B cell (primary cell): Measurements from ENCODE around the gene NYAP1. TPM values are rescaled to one million over a fixed set of nuclear protein-coding genes. Genes with fewer than 3 reads are reported as not detected.

ENCODE experiments used
- ATAC-seq: fragments of 200-7000 bp; cut with Tn5 transposase; one replicate; pipeline ENCODE4 v1.10.0; 2021; ENCODE audit warnings: low read depth, mild to moderate bottlenecking, moderate number of reproducible peaks, moderate library complexity
- CTCF ChIA-PET: fragments of 350-600 bp; sonication (Branson Sonifier 250); formaldehyde crosslinking; loops from one replicate; lab custom pipeline; 2021; ENCODE audit warnings: antibody characterized with exemption, inconsistent platforms; lab: Charles Lee
- POLR2A ChIA-PET: fragments of 350-600 bp; sonication (Branson Sonifier 250); formaldehyde crosslinking; loops from one replicate; lab custom pipeline; 2021; ENCODE audit warnings: antibody characterized with exemption; lab: Charles Lee
- DNase-seq: peaks from one replicate; pipeline ENCODE4 v3.0.0; 2013
- H2AFZ ChIP-seq: 2 replicates; pipeline ENCODE4 v1.6.1; 2012; ENCODE audit warnings: mild to moderate bottlenecking, low read depth, low read length; ENCODE audit not compliant: insufficient read depth, poor library complexity, severe bottlenecking
- H3K27ac ChIP-seq, 2 donors: 1 replicate in 1 of 2; 2 replicates in 1 of 2; pipeline ENCODE4 v1.5.1; 2012 to 2013; ENCODE audit warnings: low read length in 2 of 2, mild to moderate bottlenecking in 2 of 2, moderate library complexity in 1 of 2
- H3K27me3 ChIP-seq, 4 experiments: fragments of 200-600 bp in 1 of 4; sonication (generic) in 1 of 4; replicated peaks in 1 of 4; 1 replicate in 2 of 4; 2 replicates in 2 of 4; pipeline versions ENCODE4 v1.6.1 to v1.7.0; 2013 to 2016; ENCODE audit warnings: low read length in 3 of 4, mild to moderate bottlenecking in 2 of 4, mixed read lengths in 1 of 4, moderate library complexity in 1 of 4; ENCODE audit not compliant: insufficient read depth in 4 of 4, control insufficient read depth in 3 of 4; ENCODE audit errors: control extremely low read depth in 1 of 4
- H3K36me3 ChIP-seq, 2 experiments: replicated peaks in 1 of 2; 1 replicate in 1 of 2; 2 replicates in 1 of 2; pipeline versions ENCODE4 v1.6.1 to v1.7.1; 2013; ENCODE audit warnings: low read length in 1 of 2; ENCODE audit not compliant: insufficient read depth in 2 of 2, control insufficient read depth in 1 of 2; ENCODE audit errors: control extremely low read depth in 1 of 2, extremely low read depth in 1 of 2
- H3K4me1 ChIP-seq, 2 donors: fragments of 200-600 bp in 1 of 2; sonication (generic) in 1 of 2; 1 replicate in 1 of 2; 2 replicates in 1 of 2; pipeline versions ENCODE4 v1.5.1 to v1.6.1; 2013 to 2017; ENCODE audit warnings: low read length in 2 of 2; ENCODE audit not compliant: control insufficient read depth in 2 of 2, insufficient read depth in 2 of 2
- H3K4me2 ChIP-seq: replicated peaks from 2 replicates; pipeline ENCODE3; 2012; ENCODE audit warnings: mild to moderate bottlenecking, low read depth, low read length; ENCODE audit not compliant: poor library complexity, severe bottlenecking
- H3K4me3 ChIP-seq, 5 experiments: fragments of 200-600 bp in 1 of 5; sonication (generic) in 1 of 5; 1 replicate in 3 of 5; 2 replicates in 2 of 5; pipeline versions ENCODE4 v1.5.1 to v1.7.0; 2011 to 2016; ENCODE audit warnings: low read length in 4 of 5, mild to moderate bottlenecking in 4 of 5, low read depth in 2 of 5, control low read depth in 1 of 5, moderate library complexity in 1 of 5; ENCODE audit not compliant: insufficient read depth in 1 of 5; ENCODE audit errors: control extremely low read depth in 1 of 5, extremely low read depth in 1 of 5
- H3K79me2 ChIP-seq: fragments of 200-600 bp; sonication (generic); one replicate; pipeline ENCODE4 v1.6.0; 2016; ENCODE audit warnings: low read length; ENCODE audit not compliant: control insufficient read depth, insufficient read depth
- H3K9ac ChIP-seq: fragments of 200-600 bp; sonication (generic); 2 replicates; pipeline ENCODE4 v1.6.1; 2017; ENCODE audit warnings: mild to moderate bottlenecking, low read length, moderate library complexity
- H3K9me3 ChIP-seq, 3 donors: one replicate each; pipeline versions ENCODE4 v1.6.1 to v1.7.1; 2013; ENCODE audit warnings: low read length in 2 of 3; ENCODE audit not compliant: control insufficient read depth in 2 of 3, insufficient read depth in 1 of 3; ENCODE audit errors: control extremely low read depth in 1 of 3
- H4K20me1 ChIP-seq: 2 replicates; pipeline ENCODE4 v1.6.0; 2012; ENCODE audit warnings: mild to moderate bottlenecking, low read length; ENCODE audit not compliant: insufficient read depth, control insufficient read depth, poor library complexity, severe bottlenecking
- H3K27ac Mint-ChIP-seq: one replicate; pipeline ENCODE4 v1.8.0; 2021; ENCODE audit warnings: mixed read lengths
- H3K27me3 Mint-ChIP-seq: one replicate; pipeline ENCODE4 v1.8.0; 2021; ENCODE audit warnings: mixed read lengths
- H3K4me1 Mint-ChIP-seq: one replicate; pipeline ENCODE4 v1.8.0; 2021; ENCODE audit warnings: mixed read lengths
- H3K4me3 Mint-ChIP-seq: one replicate; pipeline ENCODE4 v1.8.0; 2021; ENCODE audit warnings: mixed read lengths
- H3K9me3 Mint-ChIP-seq: one replicate; pipeline ENCODE4 v1.8.0; 2022; ENCODE audit warnings: mixed read lengths; ENCODE audit not compliant: insufficient read depth
- EZH2 ChIP-seq: IDR thresholded peaks from 2 replicates; pipeline ENCODE4 v1.6.1; 2012; ENCODE audit warnings: borderline replicate concordance, low read depth, mild to moderate bottlenecking, moderate library complexity, low read length; ENCODE audit not compliant: insufficient read depth, poor library complexity, severe bottlenecking
- WGBS: methylation state at CpG from one replicate; pipeline ENCODE4 v1.1.5; 2013; ENCODE audit warnings: missing lambda C conversion rate; ENCODE audit not compliant: insufficient coverage; 5-methylcytosine and 5-hydroxymethylcytosine counted together
- intact Hi-C: fragments of 100-400 bp; cut with micrococcal nuclease; formaldehyde crosslinking; loops from one replicate; pipeline ENCODE4 v1.10.0; 2022
- polyA plus RNA-seq: library from polyadenylated mRNA; depleted of rRNA; stranded (reverse); fragments of >200 nt; gene quantifications from 2 replicates; pipeline ENCODE4 v1.2.3, GENCODE V29; 2012
- total RNA-seq, 2 donors: library from RNA; stranded (reverse); fragments of 120-200 nt in 1 of 2; gene quantifications; 1 replicate in 1 of 2; 2 replicates in 1 of 2; pipeline versions ENCODE4 v1.2.3 to v1.2.4, GENCODE V29; 2013 to 2022
- TF ChIP-seq, protein P1 (sequence below): fragments of 200-600 bp; IDR thresholded peaks from one replicate; pipeline ENCODE4 v1.8.0; 2022; ENCODE audit warnings: antibody characterized with exemption, mild to moderate bottlenecking

The NYAP1 gene
- total and polyA plus RNA-seq, 2 donors (not counting 1 experiment from before 2014, with no cell fraction given): 0.06 TPM; not detected in 1

DNA sequence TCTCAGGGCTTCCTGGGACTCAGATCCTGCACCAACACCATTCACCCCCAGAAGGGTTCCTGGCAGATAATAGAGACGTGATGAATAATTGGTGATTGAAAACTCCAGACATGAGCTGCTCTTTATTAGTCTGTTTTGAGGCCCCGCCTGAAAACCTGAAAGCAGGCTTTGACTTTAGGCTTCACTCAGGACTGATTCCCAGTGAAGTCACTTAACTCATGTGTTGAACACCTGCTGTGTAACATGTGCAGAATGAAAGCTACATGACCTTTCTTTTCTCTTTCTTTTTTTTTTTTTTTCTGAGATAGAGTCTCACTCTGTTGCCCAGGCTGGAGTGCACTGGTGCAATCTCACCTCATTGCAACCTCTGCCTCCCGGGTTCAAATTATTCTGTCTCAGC lies 28.5 kb upstream of the NYAP1 start:
- no peaks in the 10 kb centered on the region for H3K9me3 Mint-ChIP-seq
- intact Hi-C loops: no loop called here
- POLR2A ChIA-PET: interaction anchor here (0.5 kb wide), 1 partner anchor 262 kb away, joined by 3 read pairs; no protein-coding TSS in a partner anchor

DNA sequence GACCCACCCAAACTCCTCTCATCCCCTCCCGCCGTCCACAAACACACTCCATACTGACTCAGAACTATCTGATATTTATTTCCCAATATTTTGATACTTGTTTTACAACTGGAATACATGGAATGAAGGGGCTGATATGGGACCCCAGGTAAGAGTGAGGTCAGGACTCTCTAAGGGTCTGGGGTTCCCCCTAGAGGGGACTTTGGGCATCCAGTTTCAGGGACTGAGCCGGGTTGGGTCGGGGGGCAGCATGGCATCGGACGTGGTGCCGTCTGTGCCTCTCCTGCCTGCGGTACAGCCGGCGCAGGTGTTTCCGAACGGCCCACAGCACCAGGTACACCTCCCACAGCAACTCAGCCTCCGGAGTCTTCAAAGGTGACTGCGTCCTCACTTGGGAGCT lies 27.2 kb upstream of the NYAP1 start:
- no peak overlapping the region for H3K4me2 ChIP-seq
- no peaks in the 10 kb centered on the region for H4K20me1 ChIP-seq
- H2AFZ ChIP-seq: no peak overlapping the region
- intact Hi-C loops: no loop called here
- H3K36me3 ChIP-seq: peaks cover 1 to 7% of the 10 kb centered on the region in 2 experiments
- DNase-seq (no peak), ATAC-seq (no peak)
- Mint-ChIP-seq H3K4me1 (peaks cover 3% of the 10 kb centered on the region), H3K4me3 (no peak overlapping the region), H3K27ac (no peak overlapping the region), H3K27me3 (no peaks in the 10 kb centered on the region), H3K9me3 (no peaks in the 10 kb centered on the region)
- H3K27ac ChIP-seq: no peak overlapping the region
- no peaks in the 10 kb centered on the region for H3K9me3 ChIP-seq
- no peaks in the 10 kb centered on the region for H3K27me3 ChIP-seq
- TF ChIP-seq, protein P1, sequence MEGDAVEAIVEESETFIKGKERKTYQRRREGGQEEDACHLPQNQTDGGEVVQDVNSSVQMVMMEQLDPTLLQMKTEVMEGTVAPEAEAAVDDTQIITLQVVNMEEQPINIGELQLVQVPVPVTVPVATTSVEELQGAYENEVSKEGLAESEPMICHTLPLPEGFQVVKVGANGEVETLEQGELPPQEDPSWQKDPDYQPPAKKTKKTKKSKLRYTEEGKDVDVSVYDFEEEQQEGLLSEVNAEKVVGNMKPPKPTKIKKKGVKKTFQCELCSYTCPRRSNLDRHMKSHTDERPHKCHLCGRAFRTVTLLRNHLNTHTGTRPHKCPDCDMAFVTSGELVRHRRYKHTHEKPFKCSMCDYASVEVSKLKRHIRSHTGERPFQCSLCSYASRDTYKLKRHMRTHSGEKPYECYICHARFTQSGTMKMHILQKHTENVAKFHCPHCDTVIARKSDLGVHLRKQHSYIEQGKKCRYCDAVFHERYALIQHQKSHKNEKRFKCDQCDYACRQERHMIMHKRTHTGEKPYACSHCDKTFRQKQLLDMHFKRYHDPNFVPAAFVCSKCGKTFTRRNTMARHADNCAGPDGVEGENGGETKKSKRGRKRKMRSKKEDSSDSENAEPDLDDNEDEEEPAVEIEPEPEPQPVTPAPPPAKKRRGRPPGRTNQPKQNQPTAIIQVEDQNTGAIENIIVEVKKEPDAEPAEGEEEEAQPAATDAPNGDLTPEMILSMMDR: no peak
- no peak for TF ChIP-seq EZH2
- 97% methylated on average over 10 of the region's 14 CpGs for WGBS
- POLR2A ChIA-PET: no interaction called here
- H3K79me2 ChIP-seq: no peaks in the 10 kb centered on the region
- H3K4me3 ChIP-seq: no peak overlapping the region
- CTCF ChIA-PET: interaction anchor here (0.9 to 2.6 kb wide), 3 partner anchors 12 to 107 kb away, joined by 3 to 8 read pairs (median 3); no protein-coding TSS in a partner anchor
- no peak overlapping the region for H3K9ac ChIP-seq
- no peaks in the 10 kb centered on the region for H3K4me1 ChIP-seq

More for the DNA sequence above, 28.5 kb upstream of the NYAP1 start:
- Mint-ChIP-seq H3K4me3 (no peak overlapping the region), H3K27ac (no peak overlapping the region), H3K27me3 (no peaks in the 10 kb centered on the region), H3K4me1 (peaks cover 8% of the 10 kb centered on the region)
- Histone ChIP-seq H3K27me3 (no peaks in the 10 kb centered on the region), H4K20me1 (no peaks in the 10 kb centered on the region), H3K9me3 (no peaks in the 10 kb centered on the region), H3K27ac (no peak overlapping the region), H3K4me3 (no peak overlapping the region), H3K79me2 (no peaks in the 10 kb centered on the region), H2AFZ (no peak overlapping the region), H3K4me2 (no peak overlapping the region), H3K9ac (no peak overlapping the region), H3K4me1 (peaks cover under 1 to 7% of the 10 kb centered on the region in 2 donors), H3K36me3 (peaks cover 0 to 4% of the 10 kb centered on the region in 2 experiments)
- CTCF ChIA-PET: interaction anchor here (1.1 to 3.7 kb wide), 6 partner anchors 15 to 132 kb away, joined by 3 to 16 read pairs (median 4); no protein-coding TSS in a partner anchor
- ATAC-seq (no peak), DNase-seq (no peak)
- no peak for TF ChIP-seq EZH2
- TF ChIP-seq, protein P1: no peak
- WGBS: 100% methylated on average over 1 of the region's 3 CpGs
